Epidermal melanocyte (primary cell): ENCODE measurements around the gene ALKBH3.

Experiments
- DNase-seq: peaks from one replicate; pipeline ENCODE4 v3.0.0; 2011; ENCODE audit warnings: low spot score; ENCODE audit not compliant: insufficient read length

ALKBH3 gene

DNA sequence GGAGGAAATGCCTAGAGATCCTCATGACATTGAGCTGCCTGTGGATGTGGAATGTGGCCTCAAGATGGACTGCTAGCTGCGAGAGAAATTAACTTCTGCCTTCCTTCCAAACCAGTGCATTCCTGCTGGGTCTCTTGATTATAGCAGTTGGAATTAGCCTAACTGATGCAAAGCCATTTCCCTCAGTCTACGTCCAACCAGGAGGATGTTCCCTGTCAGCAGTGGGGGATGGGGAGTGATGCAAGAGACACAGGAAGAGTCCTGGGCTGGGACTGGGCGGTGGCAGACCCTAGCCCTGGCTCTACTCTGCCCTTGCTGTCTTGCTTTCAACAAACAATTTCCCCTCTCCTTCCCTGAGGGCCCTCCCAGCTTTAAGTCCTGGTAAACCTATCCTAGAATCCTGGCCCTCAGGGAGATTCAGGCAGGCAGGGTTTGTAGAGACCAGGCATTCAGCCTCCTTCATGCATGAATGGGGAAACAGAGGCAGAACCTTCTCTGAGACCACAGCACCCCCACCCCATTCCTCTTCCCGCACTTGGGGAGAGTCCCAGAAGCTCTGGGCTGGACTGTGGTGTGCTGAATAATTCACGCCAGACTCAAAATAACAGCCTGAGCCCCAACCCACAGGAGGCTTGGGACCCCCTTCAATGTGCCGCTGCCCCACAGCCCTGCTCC is 78.8 kb downstream of the ALKBH3 start:
- no peak for DNase-seq

GRCh38 chr11:43962383-43963278 is 82.0 kb downstream of the ALKBH3 start:
- DNase-seq: peak; percentile 73

DNA sequence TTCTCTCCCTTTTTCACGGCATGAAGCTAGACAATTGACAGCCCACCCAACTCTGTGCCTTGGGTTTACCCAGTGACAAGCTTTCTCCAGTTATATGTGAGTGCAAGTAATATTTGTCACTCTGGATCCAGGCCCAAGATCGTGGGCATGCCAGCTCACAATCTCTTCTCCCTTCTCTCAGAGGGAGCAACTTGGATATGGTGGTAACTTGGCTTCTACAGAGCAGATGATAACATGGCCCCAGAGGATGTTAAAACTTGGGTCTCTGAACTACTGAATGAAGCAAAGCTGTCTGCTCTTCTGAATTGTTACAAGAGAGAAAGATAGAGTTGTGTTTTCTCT is 82.6 kb downstream of the ALKBH3 start:
- DNase-seq: no peak

GRCh38 chr11:43967661-43968060 is 87.0 kb downstream of the ALKBH3 start:
- DNase-seq: no peak

DNA sequence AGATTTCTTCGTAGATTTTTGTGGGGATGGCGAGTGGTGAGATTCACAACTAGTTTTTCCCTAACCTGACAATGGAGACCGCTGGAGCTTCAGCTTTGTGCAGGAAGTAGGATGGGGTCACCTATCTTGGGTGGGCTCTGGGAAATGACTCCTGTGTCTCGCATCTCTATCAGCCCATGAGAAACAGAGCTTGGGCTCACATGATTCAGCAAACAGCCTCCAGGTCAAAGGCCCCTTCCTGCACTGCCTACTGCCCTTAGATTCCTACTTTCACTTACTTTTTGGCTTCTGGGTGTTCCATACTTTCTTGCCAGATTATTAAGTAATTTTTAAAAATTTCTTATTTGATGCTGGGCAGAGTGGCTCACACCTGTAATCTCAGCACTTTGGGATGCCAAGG is 88.1 kb downstream of the ALKBH3 start:
- DNase-seq: no peak

- peak; percentile 39 for DNase-seq
Measured at GRCh38 chr11:43969543-43969942, 88.9 kb downstream of the ALKBH3 start.
